ENCODE measurements around the gene NUP214.

The NUP214 gene

GRCh38 chr9:131279196-131279862, 153.9 kb downstream of the NUP214 start:
- peaks cover 2 to 6% of the 10 kb centered on the region in 2 experiments for H3K4me1 ChIP-seq (ENCODE audit: control insufficient read depth in 1 of 2, insufficient read depth in 2 of 2, low read length in 2 of 2)
- H3K9ac ChIP-seq (ENCODE audit: low read length) = no peak overlapping the region
- H4K8ac ChIP-seq (ENCODE audit: low read depth, low read length) = no peak overlapping the region
- H3K18ac ChIP-seq (ENCODE audit: low read length) = no peak overlapping the region
- H3K4ac ChIP-seq (ENCODE audit: low read depth, low read length) = no peak overlapping the region
- peaks cover 34% of the 10 kb centered on the region for H3K27me3 ChIP-seq (ENCODE audit: insufficient read depth, low read length)
- H2BK12ac ChIP-seq (ENCODE audit: low read length) = no peak overlapping the region
- H3K27ac ChIP-seq (ENCODE audit: low read depth, low read length) = no peak overlapping the region
- DNase-seq = no peak
- no peak overlapping the region for H3K14ac ChIP-seq (ENCODE audit: low read length)
- H3K36me3 ChIP-seq (ENCODE audit: control insufficient read depth in 1 of 2, insufficient read depth in 2 of 2, low read length in 2 of 2) = no peaks in the 10 kb centered on the region
- no peak overlapping the region for H4K12ac ChIP-seq (ENCODE audit: low read depth, low read length)
- H3K23ac ChIP-seq (ENCODE audit: low read length) = no peak overlapping the region
- no peak overlapping the region for H2AFZ ChIP-seq (ENCODE audit: insufficient read depth, low read length, poor library complexity)
- no peak overlapping the region for H3K4me2 ChIP-seq (ENCODE audit: low read length)
- H2BK5ac ChIP-seq (ENCODE audit: low read depth, low read length, poor library complexity) = no peak overlapping the region
- no peak overlapping the region for H4K91ac ChIP-seq (ENCODE audit: low read depth, low read length)
- H3K4me3 ChIP-seq (ENCODE audit: low read depth, low read length) = no peak overlapping the region
- H2BK120ac ChIP-seq (ENCODE audit: insufficient read depth, low read length, poor library complexity) = no peak overlapping the region
- peaks cover 6% of the 10 kb centered on the region for H3K9me3 ChIP-seq (ENCODE audit: insufficient read depth, low read depth, low read length)
- H2AK5ac ChIP-seq (ENCODE audit: low read length) = no peak overlapping the region
- no peaks in the 10 kb centered on the region for H3K79me1 ChIP-seq (ENCODE audit: low read length)
- no CpG with 5 or more reads among the region's 11 CpGs for WGBS (ENCODE audit: extremely low coverage, insufficient coverage, insufficient read length)
- H3K79me2 ChIP-seq (ENCODE audit: control insufficient read depth, insufficient read depth, low read length, poor library complexity) = no peaks in the 10 kb centered on the region

- H3K4me1 ChIP-seq (ENCODE audit: control insufficient read depth in 1 of 2, insufficient read depth in 2 of 2, low read length in 2 of 2) = peaks cover 2 to 6% of the 10 kb centered on the region in 2 experiments
- no peaks in the 10 kb centered on the region for H3K79me2 ChIP-seq (ENCODE audit: control insufficient read depth, insufficient read depth, low read length, poor library complexity)
- H2AK5ac ChIP-seq (ENCODE audit: low read length) = no peak overlapping the region
- no peaks in the 10 kb centered on the region for H3K79me1 ChIP-seq (ENCODE audit: low read length)
- H3K36me3 ChIP-seq (ENCODE audit: control insufficient read depth in 1 of 2, insufficient read depth in 2 of 2, low read length in 2 of 2) = no peaks in the 10 kb centered on the region
- H3K27me3 ChIP-seq (ENCODE audit: insufficient read depth, low read length) = peaks cover 34% of the 10 kb centered on the region
- no peak overlapping the region for H2BK5ac ChIP-seq (ENCODE audit: low read depth, low read length, poor library complexity)
- no peak overlapping the region for H4K8ac ChIP-seq (ENCODE audit: low read depth, low read length)
- no peak overlapping the region for H3K27ac ChIP-seq (ENCODE audit: low read depth, low read length)
- no peak overlapping the region for H2BK12ac ChIP-seq (ENCODE audit: low read length)
- no peak overlapping the region for H3K9ac ChIP-seq (ENCODE audit: low read length)
- H3K14ac ChIP-seq (ENCODE audit: low read length) = no peak overlapping the region
- no peak overlapping the region for H3K4ac ChIP-seq (ENCODE audit: low read depth, low read length)
- H3K23ac ChIP-seq (ENCODE audit: low read length) = no peak overlapping the region
- no peak overlapping the region for H3K18ac ChIP-seq (ENCODE audit: low read length)
- no peak overlapping the region for H3K4me2 ChIP-seq (ENCODE audit: low read length)
- H3K4me3 ChIP-seq (ENCODE audit: low read depth, low read length) = no peak overlapping the region
- H2AFZ ChIP-seq (ENCODE audit: insufficient read depth, low read length, poor library complexity) = no peak overlapping the region
- H2BK120ac ChIP-seq (ENCODE audit: insufficient read depth, low read length, poor library complexity) = no peak overlapping the region
- H4K12ac ChIP-seq (ENCODE audit: low read depth, low read length) = no peak overlapping the region
- no peak overlapping the region for H4K91ac ChIP-seq (ENCODE audit: low read depth, low read length)
- no peak for DNase-seq
- H3K9me3 ChIP-seq (ENCODE audit: insufficient read depth, low read depth, low read length) = peaks cover 6% of the 10 kb centered on the region
- WGBS (ENCODE audit: extremely low coverage, insufficient coverage, insufficient read length) = no CpG with 5 or more reads among the region's 19 CpGs
Measured at GRCh38 chr9:131279863-131280570, 154.6 kb downstream of the NUP214 start.

GRCh38 chr9:131280660-131281059, 155.3 kb downstream of the NUP214 start:
- no peak for DNase-seq
- Histone ChIP-seq H3K9me3 (ENCODE audit: insufficient read depth, low read depth, low read length) (peaks cover 6% of the 10 kb centered on the region), H3K4me1 (ENCODE audit: control insufficient read depth in 1 of 2, insufficient read depth in 2 of 2, low read length in 2 of 2) (peaks cover 2 to 6% of the 10 kb centered on the region in 2 experiments), H3K79me2 (ENCODE audit: control insufficient read depth, insufficient read depth, low read length, poor library complexity) (no peaks in the 10 kb centered on the region), H4K8ac (ENCODE audit: low read depth, low read length) (no peak overlapping the region), H4K91ac (ENCODE audit: low read depth, low read length) (no peak overlapping the region), H3K23ac (ENCODE audit: low read length) (no peak overlapping the region), H2AFZ (ENCODE audit: insufficient read depth, low read length, poor library complexity) (no peak overlapping the region), H2BK5ac (ENCODE audit: low read depth, low read length, poor library complexity) (no peak overlapping the region), H3K9ac (ENCODE audit: low read length) (no peak overlapping the region), H2BK12ac (ENCODE audit: low read length) (no peak overlapping the region), H2BK120ac (ENCODE audit: insufficient read depth, low read length, poor library complexity) (no peak overlapping the region), H3K4me3 (ENCODE audit: low read depth, low read length) (no peak overlapping the region), H3K18ac (ENCODE audit: low read length) (no peak overlapping the region), H3K79me1 (ENCODE audit: low read length) (no peaks in the 10 kb centered on the region), H3K4ac (ENCODE audit: low read depth, low read length) (no peak overlapping the region), H3K27ac (ENCODE audit: low read depth, low read length) (no peak overlapping the region), H3K4me2 (ENCODE audit: low read length) (no peak overlapping the region), H3K14ac (ENCODE audit: low read length) (no peak overlapping the region), H4K12ac (ENCODE audit: low read depth, low read length) (no peak overlapping the region), H3K27me3 (ENCODE audit: insufficient read depth, low read length) (peaks cover 33% of the 10 kb centered on the region), H2AK5ac (ENCODE audit: low read length) (no peak overlapping the region), H3K36me3 (ENCODE audit: control insufficient read depth in 1 of 2, insufficient read depth in 2 of 2, low read length in 2 of 2) (no peaks in the 10 kb centered on the region)
- no CpG with 5 or more reads among the region's 3 CpGs for WGBS (ENCODE audit: extremely low coverage, insufficient coverage, insufficient read length)

GRCh38 chr9:131281119-131281965, 156.0 kb downstream of the NUP214 start:
- no peak overlapping the region for H4K91ac ChIP-seq (ENCODE audit: low read depth, low read length)
- H3K27ac ChIP-seq (ENCODE audit: low read depth, low read length) = no peak overlapping the region
- no peak overlapping the region for H3K4me3 ChIP-seq (ENCODE audit: low read depth, low read length)
- no peak overlapping the region for H3K4ac ChIP-seq (ENCODE audit: low read depth, low read length)
- WGBS (ENCODE audit: extremely low coverage, insufficient coverage, insufficient read length) = no CpG with 5 or more reads among the region's 17 CpGs
- H3K79me1 ChIP-seq (ENCODE audit: low read length) = no peaks in the 10 kb centered on the region
- H3K23ac ChIP-seq (ENCODE audit: low read length) = no peak overlapping the region
- H2AFZ ChIP-seq (ENCODE audit: insufficient read depth, low read length, poor library complexity) = no peak overlapping the region
- H3K27me3 ChIP-seq (ENCODE audit: insufficient read depth, low read length) = peaks cover 26% of the 10 kb centered on the region
- no peak overlapping the region for H2BK5ac ChIP-seq (ENCODE audit: low read depth, low read length, poor library complexity)
- H3K9me3 ChIP-seq (ENCODE audit: insufficient read depth, low read depth, low read length) = peaks cover 6% of the 10 kb centered on the region
- H3K18ac ChIP-seq (ENCODE audit: low read length) = no peak overlapping the region
- H2AK5ac ChIP-seq (ENCODE audit: low read length) = no peak overlapping the region
- peaks cover 2 to 5% of the 10 kb centered on the region in 2 experiments for H3K4me1 ChIP-seq (ENCODE audit: control insufficient read depth in 1 of 2, insufficient read depth in 2 of 2, low read length in 2 of 2)
- no peak overlapping the region for H3K4me2 ChIP-seq (ENCODE audit: low read length)
- no peak overlapping the region for H3K9ac ChIP-seq (ENCODE audit: low read length)
- H4K8ac ChIP-seq (ENCODE audit: low read depth, low read length) = no peak overlapping the region
- H3K36me3 ChIP-seq (ENCODE audit: control insufficient read depth in 1 of 2, insufficient read depth in 2 of 2, low read length in 2 of 2) = no peaks in the 10 kb centered on the region
- no peaks in the 10 kb centered on the region for H3K79me2 ChIP-seq (ENCODE audit: control insufficient read depth, insufficient read depth, low read length, poor library complexity)
- H2BK12ac ChIP-seq (ENCODE audit: low read length) = no peak overlapping the region
- H4K12ac ChIP-seq (ENCODE audit: low read depth, low read length) = no peak overlapping the region
- H2BK120ac ChIP-seq (ENCODE audit: insufficient read depth, low read length, poor library complexity) = no peak overlapping the region
- no peak for DNase-seq
- H3K14ac ChIP-seq (ENCODE audit: low read length) = no peak overlapping the region
